Karpas-422 (cell line): ENCODE data around the gene CISH. TPM values are rescaled to one million over a fixed set of nuclear protein-coding genes. Genes with fewer than 3 reads are reported as not detected.

Experiments used
- DNase-seq: peaks from one replicate; pipeline ENCODE4 v3.0.0-alpha.2; 2015
- H2AFZ ChIP-seq: fragments of 200-600 bp; sonication (generic); 2 replicates; pipeline ENCODE4 v1.6.1; 2014; ENCODE audit warnings: antibody characterized with exemption, low read length, mixed read lengths
- H3K27ac ChIP-seq: fragments of 200-600 bp; sonication (generic); 2 replicates; pipeline ENCODE4 v1.5.1; 2014; ENCODE audit warnings: mild to moderate bottlenecking, low read length, moderate library complexity
- H3K27me3 ChIP-seq: fragments of 200-600 bp; sonication (generic); 2 replicates; pipeline ENCODE4 v1.6.1; 2014; ENCODE audit warnings: low read length, mixed read lengths
- H3K36me3 ChIP-seq: fragments of 200-600 bp; sonication (generic); 2 replicates; pipeline ENCODE4 v1.6.1; 2014; ENCODE audit warnings: low read length, mixed read lengths; ENCODE audit not compliant: insufficient read depth
- H3K4me1 ChIP-seq: fragments of 200-600 bp; sonication (generic); 2 replicates; pipeline ENCODE4 v1.6.1; 2014; ENCODE audit warnings: mild to moderate bottlenecking, low read length, mixed read lengths
- H3K4me2 ChIP-seq: fragments of 200-600 bp; sonication (generic); 2 replicates; pipeline ENCODE4 v1.6.1; 2014; ENCODE audit warnings: low read length, low read depth, mild to moderate bottlenecking; ENCODE audit not compliant: poor library complexity, severe bottlenecking
- H3K4me3 ChIP-seq: fragments of 200-600 bp; sonication (generic); 2 replicates; pipeline ENCODE4 v1.5.1; 2014; ENCODE audit warnings: mild to moderate bottlenecking, antibody characterized with exemption, low read length, mixed read lengths
- H3K79me2 ChIP-seq: fragments of 200-600 bp; sonication (generic); 2 replicates; pipeline ENCODE4 v1.6.1; 2014; ENCODE audit warnings: mild to moderate bottlenecking, low read length, mixed read lengths
- H3K9ac ChIP-seq: fragments of 200-600 bp; sonication (generic); 2 replicates; pipeline ENCODE4 v1.6.0; 2014; ENCODE audit warnings: low read length
- H3K9me2 ChIP-seq: fragments of 200-600 bp; sonication (generic), shearing (Covaris generic); replicated peaks from 2 replicates; pipeline ENCODE4 v1.6.0; 2014; ENCODE audit warnings: mild to moderate bottlenecking, low read length, moderate library complexity; ENCODE audit not compliant: insufficient read depth
- H3K9me3 ChIP-seq: fragments of 300-700, 200-600 bp; sonication (generic); 2 replicates; pipeline ENCODE4 v1.6.1; 2014; ENCODE audit warnings: low read length, mixed read lengths
- H4K20me1 ChIP-seq: fragments of 200-600 bp; sonication (generic); 2 replicates; pipeline ENCODE4 v1.6.1; 2014; ENCODE audit warnings: mild to moderate bottlenecking, antibody characterized with exemption, low read length, low read depth; ENCODE audit not compliant: insufficient read depth
- total RNA-seq: library from RNA; depleted of rRNA; stranded (reverse); fragments of >200 nt; shearing (Covaris generic); gene quantifications from 2 replicates; pipeline ENCODE4 v1.2.3, GENCODE V29; 2014; ENCODE audit warnings: low replicate concordance

The CISH gene
- total RNA-seq, 1 experiment from 2014 or later = not detected

GRCh38 chr3:50572801-50573371 lies 38.7 kb downstream of the CISH start:
- no peak for DNase-seq
- Histone ChIP-seq H3K4me3 (no peak overlapping the region), H3K27me3 (no peaks in the 10 kb centered on the region), H3K4me2 (no peak overlapping the region), H3K36me3 (no peaks in the 10 kb centered on the region), H3K9me2 (no peaks in the 10 kb centered on the region), H2AFZ (no peak overlapping the region), H3K79me2 (peaks cover 5% of the 10 kb centered on the region; the same call in 1 of the 2 replicates), H3K27ac (no peak overlapping the region), H3K4me1 (peaks cover 19% of the 10 kb centered on the region), H3K9me3 (no peaks in the 10 kb centered on the region), H4K20me1 (no peaks in the 10 kb centered on the region), H3K9ac (no peak overlapping the region)

DNA sequence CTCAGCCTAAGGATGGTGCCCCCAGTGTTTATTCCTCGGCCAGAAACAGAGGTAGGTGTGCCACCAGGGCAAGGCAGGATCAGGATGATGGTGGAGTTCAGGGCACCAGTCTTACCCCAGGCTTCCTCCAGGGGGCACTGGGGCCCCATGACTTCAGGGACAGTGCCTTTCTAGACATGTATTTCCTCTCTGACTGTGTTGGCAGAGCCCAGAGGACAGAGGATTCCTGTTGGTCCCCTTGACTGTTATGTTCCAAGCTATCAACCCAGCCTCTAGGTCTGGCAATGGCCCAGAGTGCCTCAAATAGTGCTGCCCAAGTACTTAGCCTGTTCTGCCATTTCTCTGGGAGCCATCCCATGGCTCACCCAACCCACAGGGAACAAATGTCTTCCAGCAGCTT lies 39.4 kb downstream of the CISH start:
- H2AFZ ChIP-seq = no peak overlapping the region
- no peaks in the 10 kb centered on the region for H3K36me3 ChIP-seq
- peak; percentile 88 for DNase-seq
- no peak overlapping the region for H3K27ac ChIP-seq
- H3K4me1 ChIP-seq = peaks cover 25% of the 10 kb centered on the region
- peaks cover 5% of the 10 kb centered on the region; the same call in 1 of the 2 replicates for H3K79me2 ChIP-seq
- H3K9ac ChIP-seq = no peak overlapping the region
- H4K20me1 ChIP-seq = no peaks in the 10 kb centered on the region
- H3K4me3 ChIP-seq = no peak overlapping the region
- H3K4me2 ChIP-seq = no peak overlapping the region
- no peaks in the 10 kb centered on the region for H3K9me3 ChIP-seq
- no peaks in the 10 kb centered on the region for H3K9me2 ChIP-seq
- H3K27me3 ChIP-seq = no peaks in the 10 kb centered on the region

DNA sequence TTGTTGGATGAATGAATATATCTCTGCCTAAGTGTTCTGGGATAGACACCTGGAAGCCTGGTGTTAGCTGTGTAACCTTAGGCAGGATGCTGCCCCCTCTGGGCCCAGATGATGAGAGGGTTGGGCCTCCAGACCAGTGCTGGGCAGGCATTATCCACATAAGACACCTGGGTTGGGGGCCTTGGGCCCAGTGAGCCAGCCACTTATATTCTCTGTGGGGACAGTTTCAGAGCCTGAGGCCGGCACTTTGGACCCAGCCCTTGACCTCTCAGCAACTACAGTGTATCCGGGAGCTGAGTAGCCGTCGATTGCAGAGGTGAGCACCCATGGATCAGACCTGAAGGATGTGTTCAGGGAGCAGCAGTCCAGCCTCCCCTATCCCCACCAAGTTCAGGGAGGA lies 40.1 kb downstream of the CISH start:
- H3K27ac ChIP-seq = no peak overlapping the region
- H3K9me2 ChIP-seq = no peaks in the 10 kb centered on the region
- no peak overlapping the region for H3K9ac ChIP-seq
- no peaks in the 10 kb centered on the region for H3K36me3 ChIP-seq
- H3K4me3 ChIP-seq = no peak overlapping the region
- no peak overlapping the region for H3K4me2 ChIP-seq
- H4K20me1 ChIP-seq = no peaks in the 10 kb centered on the region
- no peaks in the 10 kb centered on the region for H3K9me3 ChIP-seq
- H3K79me2 ChIP-seq = peaks cover 5% of the 10 kb centered on the region; the same call in 1 of the 2 replicates
- no peak for DNase-seq
- no peak overlapping the region for H2AFZ ChIP-seq
- H3K4me1 ChIP-seq = peaks cover 29% of the 10 kb centered on the region
- no peaks in the 10 kb centered on the region for H3K27me3 ChIP-seq

- Histone ChIP-seq H3K4me1 (peaks cover 29% of the 10 kb centered on the region), H3K9ac (peak overlapping the region; percentile 82)
- no peak for DNase-seq
Measured at GRCh38 chr3:50570508-50571279, 40.9 kb downstream of the CISH start.

DNA sequence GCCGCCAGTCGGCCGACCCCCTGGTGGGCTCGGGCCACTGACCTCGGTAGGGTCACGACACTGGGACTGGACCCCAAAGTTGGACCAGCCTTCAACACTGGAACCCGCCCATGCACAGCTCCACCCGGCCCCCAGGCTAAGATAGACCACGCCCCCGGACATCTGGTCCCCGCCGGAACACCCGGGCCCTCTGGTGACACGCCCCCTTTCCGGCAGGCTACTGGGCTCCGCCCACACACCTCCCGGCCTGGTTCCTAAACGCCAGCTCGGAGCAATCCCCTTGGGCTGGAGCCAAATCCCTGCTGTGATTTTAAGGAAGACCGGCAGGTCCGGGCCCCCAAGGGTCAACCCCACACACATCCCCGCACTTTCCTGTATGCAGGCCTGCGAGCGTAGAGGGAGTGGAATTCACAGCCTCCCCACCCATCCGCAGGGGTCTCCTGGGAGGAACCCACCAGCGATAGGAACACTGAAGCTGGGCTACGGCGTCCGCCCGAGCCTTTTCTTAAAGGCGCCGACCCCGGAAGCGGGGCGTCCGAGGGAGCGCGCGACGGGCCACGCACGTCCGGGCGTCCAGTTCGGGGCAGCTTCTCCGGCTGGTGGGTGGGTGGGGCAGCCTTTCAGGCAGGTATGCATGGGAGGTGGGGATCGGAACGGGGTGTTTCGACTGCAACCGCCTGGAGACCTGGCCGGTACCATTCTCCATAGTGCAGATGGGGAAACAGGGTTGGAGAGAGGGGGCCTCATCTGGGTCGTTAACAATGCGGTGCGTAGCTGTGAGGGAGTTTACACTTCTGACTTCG lies 42.4 kb downstream of the CISH start, which contains the start of gene HEMK1:
HEMK1 (plus strand) TSS at position 576 of the 803 bp plus-strand sequence. CDS start 1,583 bp downstream, outside the sequence.
- DNase-seq = peak; percentile 98
- Histone ChIP-seq H3K36me3 (no peaks in the 10 kb centered on the region), H2AFZ (peak within 1 kb of the TSS; percentile 92), H3K4me3 (peak within 1 kb of the TSS; percentile 88), H3K27me3 (no peaks in the 10 kb centered on the region), H3K4me1 (peaks cover 29% of the 10 kb centered on the region), H3K9me2 (no peaks in the 10 kb centered on the region), H3K79me2 (peaks cover 5% of the 10 kb centered on the region; the same call in 1 of the 2 replicates), H3K4me2 (peak within 1 kb of the TSS; percentile 74), H3K9me3 (no peaks in the 10 kb centered on the region), H3K9ac (peak within 1 kb of the TSS; percentile 82), H3K27ac (0 out of 2 replicates have a peak within 1 kb of the TSS, but pooled peaks have one; percentile 13), H4K20me1 (no peaks in the 10 kb centered on the region)

More at GRCh38 chr3:50570508-50571279, 40.9 kb downstream of the CISH start:
- Histone ChIP-seq H4K20me1 (no peaks in the 10 kb centered on the region), H2AFZ (no peak overlapping the region), H3K4me2 (peak overlapping the region; percentile 74), H3K36me3 (no peaks in the 10 kb centered on the region), H3K4me3 (peak overlapping the region; percentile 88), H3K79me2 (peaks cover 5% of the 10 kb centered on the region; the same call in 1 of the 2 replicates), H3K9me3 (no peaks in the 10 kb centered on the region), H3K27me3 (no peaks in the 10 kb centered on the region), H3K9me2 (no peaks in the 10 kb centered on the region), H3K27ac (no peak overlapping the region)

DNA sequence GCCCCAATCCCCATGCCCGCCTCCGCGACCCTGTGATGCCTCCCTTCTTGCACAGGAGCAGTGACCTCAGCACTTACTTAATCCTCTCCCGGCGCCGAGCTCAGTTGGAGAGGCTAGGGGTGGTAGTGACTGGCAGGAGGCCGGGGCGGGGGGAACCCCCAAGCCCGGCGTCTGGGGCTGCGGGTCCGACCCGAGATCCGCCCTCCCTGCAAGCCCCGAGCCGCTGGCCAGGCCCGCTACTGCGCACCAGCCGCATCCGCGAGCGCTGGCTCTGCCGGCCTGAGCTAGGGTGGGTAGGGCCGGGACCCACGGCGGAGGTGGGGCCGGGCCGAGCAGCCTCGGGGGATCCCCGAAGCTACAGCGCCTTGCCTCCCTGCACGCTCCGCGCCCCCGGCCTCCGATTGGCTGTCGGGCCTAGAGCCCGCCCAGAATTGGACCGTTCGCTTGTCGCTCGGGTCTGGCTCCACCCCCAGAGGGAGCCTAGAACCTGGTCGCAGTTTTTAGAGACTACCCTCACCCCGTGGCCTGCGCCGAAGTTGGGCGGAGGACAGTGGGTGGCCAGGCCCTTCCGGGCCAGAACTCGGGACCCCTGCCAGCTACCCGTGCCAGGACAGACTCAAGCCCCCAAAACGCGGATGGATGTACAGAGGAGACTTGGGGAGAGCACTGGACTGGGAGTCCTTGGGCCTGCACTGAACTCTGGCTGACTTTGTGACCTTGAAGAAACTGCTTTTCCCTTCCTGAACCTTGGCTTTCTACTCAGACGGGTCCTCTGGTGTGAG lies 44.0 kb downstream of the CISH start, which contains the start of gene C3orf18:
C3orf18 (minus strand) TSS at position 362 of the 782 bp plus-strand sequence. CDS start 2,048 bp downstream, outside the sequence.
- H3K79me2 ChIP-seq = peaks cover 5% of the 10 kb centered on the region; the same call in 1 of the 2 replicates
- H3K27me3 ChIP-seq = no peaks in the 10 kb centered on the region
- H3K4me3 ChIP-seq = peak within 1 kb of the TSS; percentile 88
- H3K4me2 ChIP-seq = peak within 1 kb of the TSS; percentile 74
- H4K20me1 ChIP-seq = no peaks in the 10 kb centered on the region
- H3K27ac ChIP-seq = no peak within 1 kb of the TSS
- DNase-seq = peak; percentile 97
- H3K9me3 ChIP-seq = no peaks in the 10 kb centered on the region
- H3K9ac ChIP-seq = peak within 1 kb of the TSS; percentile 82
- no peaks in the 10 kb centered on the region for H3K9me2 ChIP-seq
- peak within 1 kb of the TSS; percentile 88 for H2AFZ ChIP-seq
- H3K36me3 ChIP-seq = no peaks in the 10 kb centered on the region
- H3K4me1 ChIP-seq = peaks cover 29% of the 10 kb centered on the region

DNA sequence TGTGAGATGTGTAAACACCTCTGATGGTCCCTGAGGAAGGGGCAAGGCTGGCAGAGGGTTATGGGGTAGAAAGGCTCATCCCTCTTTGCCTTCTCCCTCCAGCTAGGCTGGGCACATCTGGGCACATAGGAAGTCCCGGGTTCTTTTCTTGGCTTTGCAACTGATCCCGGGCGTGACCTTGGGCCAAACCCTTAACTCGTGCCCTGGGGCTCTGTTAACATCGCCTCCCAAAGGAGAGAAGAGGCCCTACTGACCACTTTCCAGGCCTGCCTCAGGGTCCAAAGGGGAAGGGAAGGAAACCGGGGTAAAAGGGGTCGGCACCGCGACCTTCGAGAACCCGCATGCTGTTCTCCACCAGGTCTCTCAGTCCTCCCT lies 44.6 kb downstream of the CISH start:
- Histone ChIP-seq H3K27me3 (no peaks in the 10 kb centered on the region), H3K4me3 (peak overlapping the region; percentile 88), H3K4me1 (peaks cover 29% of the 10 kb centered on the region), H3K9me2 (no peaks in the 10 kb centered on the region), H3K36me3 (no peaks in the 10 kb centered on the region), H3K9ac (peak overlapping the region; percentile 69), H3K9me3 (no peaks in the 10 kb centered on the region), H4K20me1 (no peaks in the 10 kb centered on the region), H3K4me2 (peak overlapping the region; percentile 74), H3K79me2 (peaks cover 5% of the 10 kb centered on the region; the same call in 1 of the 2 replicates), H2AFZ (peak overlapping the region; percentile 84), H3K27ac (no peak overlapping the region)
- DNase-seq = no peak
